K562 treated with DMSO at 1 percent for 48 hours (cell line): ENCODE data around the gene UBALD1. TPM values are rescaled to one million over a fixed set of nuclear protein-coding genes. Genes with fewer than 3 reads are reported as not detected.

Experiments used
- total RNA-seq: library from RNA; unstranded; fragments of 300-600 nt; gene quantifications from 2 replicates; pipeline ENCODE4 v1.2.3, GENCODE V29; 2022; ENCODE audit warnings: low replicate concordance; ENCODE audit errors: extremely low read depth

Gene UBALD1
- total RNA-seq, result not detected in 2 replicates

DNA sequence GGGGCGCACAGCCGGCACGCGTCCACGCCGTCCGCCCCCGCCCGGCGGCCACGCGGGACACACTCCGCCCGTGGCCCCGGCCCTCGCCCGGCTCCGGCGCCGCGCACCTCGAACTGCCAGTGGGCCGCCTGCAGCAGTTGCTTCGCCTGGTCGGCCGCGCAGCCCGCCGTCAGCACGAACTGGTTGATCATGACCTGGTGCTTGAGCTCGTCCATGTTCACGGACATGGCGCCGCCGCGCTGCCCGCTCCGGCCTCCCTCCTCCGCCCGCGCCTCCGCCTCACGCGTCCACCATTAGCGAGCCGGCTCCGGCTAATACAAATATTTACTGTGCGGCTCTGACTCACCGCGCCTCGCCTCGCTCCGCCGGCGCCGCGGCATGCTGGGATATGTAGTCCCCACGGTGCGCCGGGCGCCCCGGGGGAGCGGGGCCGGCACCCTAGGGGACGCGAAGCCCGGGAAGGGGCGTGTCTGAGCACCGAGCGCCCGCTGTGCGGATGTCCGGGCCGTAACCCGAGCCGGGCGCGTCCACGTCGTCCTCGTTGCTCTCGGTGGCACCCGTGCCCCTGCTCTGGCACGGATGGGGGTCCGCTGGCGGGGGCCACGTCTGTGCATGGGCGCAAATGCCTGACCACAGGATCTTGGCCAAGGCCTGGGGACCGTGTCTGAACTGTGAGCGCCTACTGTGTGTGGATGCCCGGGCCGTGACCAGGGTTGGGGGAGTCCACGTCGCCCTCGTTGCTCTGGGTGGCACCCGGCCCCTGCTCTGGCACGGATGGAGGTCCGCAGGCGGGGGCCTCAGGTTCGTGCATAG, at the start of gene UBALD1:
Gene UBALD1 (minus strand): TSS at position 318 of the 813 bp plus-strand sequence. CDS start 91 bp downstream, at position 227.

DNA sequence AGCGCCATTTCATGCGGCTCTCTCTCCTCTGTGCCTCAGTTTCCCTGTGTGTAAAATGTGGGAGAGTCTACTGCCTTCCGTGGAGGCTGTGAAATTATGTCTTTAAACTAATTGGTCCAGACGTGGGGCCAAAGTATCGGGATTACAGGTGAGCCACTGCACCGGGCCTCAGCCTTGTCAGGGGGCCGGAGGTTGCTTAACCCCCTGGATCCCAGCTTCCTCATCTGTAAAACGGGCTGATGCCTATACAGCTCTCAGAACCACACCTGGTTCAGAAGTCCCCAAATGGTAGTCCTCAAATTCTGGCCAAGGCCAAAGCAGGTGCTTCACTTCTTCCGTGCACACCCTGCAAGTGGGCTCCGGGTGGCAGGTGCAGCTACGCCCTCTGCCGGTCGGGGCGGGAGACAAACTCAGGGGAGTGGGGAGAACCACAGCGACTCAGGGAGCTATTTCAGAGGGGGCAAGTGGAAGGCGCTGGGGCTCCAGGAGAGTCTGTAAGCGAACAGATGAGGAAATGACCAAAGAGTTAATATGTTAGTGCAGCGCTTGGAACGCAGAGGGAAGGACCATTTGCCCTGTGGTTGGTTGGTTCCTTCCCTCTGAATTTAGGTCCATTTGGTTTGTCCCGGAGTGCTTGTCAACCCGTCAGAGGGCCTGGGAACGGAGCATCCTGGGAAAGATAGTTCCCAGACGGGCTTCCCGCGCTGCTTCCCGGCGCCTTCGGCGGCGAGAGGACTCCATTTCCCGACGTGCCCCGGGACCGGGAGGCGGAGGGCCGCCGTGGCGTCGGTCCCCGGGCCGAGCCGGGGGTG, 9.5 kb upstream of the UBALD1 start, which contains the start of gene MGRN1:
Gene MGRN1 (plus strand): TSS at position 812 of the 812 bp plus-strand sequence. CDS start 135 bp downstream, outside the sequence.

Other genes starting within 250 kb of the UBALD1 start
- gene VASN, start 243.0 kb downstream of the UBALD1 start, total RNA-seq, result not detected in 2 replicates
- gene CORO7, start 198.3 kb downstream of the UBALD1 start, total RNA-seq, result 1,932 TPM in 1 of 2 replicates, not detected in the other
- not detected in 2 replicates for gene DNAJA3, start 189.0 kb downstream of the UBALD1 start, total RNA-seq
- gene NMRAL1, start 140.3 kb downstream of the UBALD1 start, total RNA-seq, result not detected in 2 replicates
- not detected in 2 replicates for gene HMOX2, start 138.5 kb downstream of the UBALD1 start, total RNA-seq
- not detected in 2 replicates for gene CDIP1, start 76.1 kb downstream of the UBALD1 start, total RNA-seq
- gene C16orf96, start 58.5 kb downstream of the UBALD1 start, total RNA-seq, result not detected in 2 replicates
- gene MGRN1, start 9.9 kb upstream of the UBALD1 start, total RNA-seq, result not detected in 2 replicates
- not detected in 2 replicates for gene NUDT16L1, start 78.7 kb upstream of the UBALD1 start, total RNA-seq
- not detected in 2 replicates for gene ANKS3, start 119.4 kb upstream of the UBALD1 start, total RNA-seq
- gene DNAAF8, start 119.6 kb upstream of the UBALD1 start, total RNA-seq, result not detected in 2 replicates
- not detected in 2 replicates for gene ZNF500, start 152.3 kb upstream of the UBALD1 start, total RNA-seq
- not detected in 2 replicates for gene SEPTIN12, start 173.5 kb upstream of the UBALD1 start, total RNA-seq
- gene SMIM22, start 180.5 kb upstream of the UBALD1 start, total RNA-seq, result not detected in 2 replicates
- gene ROGDI, start 187.7 kb upstream of the UBALD1 start, total RNA-seq, result not detected in 2 replicates
- gene GLYR1, start 232.4 kb upstream of the UBALD1 start, total RNA-seq, result not detected in 2 replicates
- not detected in 2 replicates for gene UBN1, start 232.6 kb upstream of the UBALD1 start, total RNA-seq